Adipocyte (in vitro differentiated cells): ENCODE measurements around the gene CFP.
"Not testable (repeated sequence)": the region's sequence is repeated elsewhere in the genome, so short reads cannot be mapped to it uniquely, and the experiment has no call there.

Source experiments
- DNase-seq: peaks from one replicate; pipeline ENCODE4 v3.0.0-alpha.2; 2015; ENCODE audit warnings: low read depth
- H3K27me3 ChIP-seq: replicated peaks from 2 replicates; pipeline ENCODE4 v1.7.0; 2013; ENCODE audit warnings: mild to moderate bottlenecking, low read length, moderate library complexity; ENCODE audit not compliant: control insufficient read depth, insufficient read depth
- H3K36me3 ChIP-seq: 2 replicates; pipeline ENCODE4 v1.7.0; 2013; ENCODE audit warnings: low read length, mild to moderate bottlenecking, moderate library complexity; ENCODE audit not compliant: control insufficient read depth, insufficient read depth, severe bottlenecking
- H3K4me1 ChIP-seq: 2 replicates; pipeline ENCODE4 v1.7.0; 2013; ENCODE audit warnings: mild to moderate bottlenecking, low read length, moderate library complexity; ENCODE audit not compliant: control insufficient read depth, insufficient read depth
- H3K4me3 ChIP-seq: 2 replicates; pipeline ENCODE4 v1.7.0; 2013; ENCODE audit warnings: mild to moderate bottlenecking, low read length, moderate library complexity
- H3K9ac ChIP-seq: 2 replicates; pipeline ENCODE4 v1.7.0; 2013; ENCODE audit warnings: mild to moderate bottlenecking, low read length, moderate library complexity
- H3K9me3 ChIP-seq: 2 replicates; pipeline ENCODE4 v1.7.0; 2013; ENCODE audit warnings: mild to moderate bottlenecking, low read length, moderate library complexity; ENCODE audit not compliant: control insufficient read depth

The CFP gene

DNA sequence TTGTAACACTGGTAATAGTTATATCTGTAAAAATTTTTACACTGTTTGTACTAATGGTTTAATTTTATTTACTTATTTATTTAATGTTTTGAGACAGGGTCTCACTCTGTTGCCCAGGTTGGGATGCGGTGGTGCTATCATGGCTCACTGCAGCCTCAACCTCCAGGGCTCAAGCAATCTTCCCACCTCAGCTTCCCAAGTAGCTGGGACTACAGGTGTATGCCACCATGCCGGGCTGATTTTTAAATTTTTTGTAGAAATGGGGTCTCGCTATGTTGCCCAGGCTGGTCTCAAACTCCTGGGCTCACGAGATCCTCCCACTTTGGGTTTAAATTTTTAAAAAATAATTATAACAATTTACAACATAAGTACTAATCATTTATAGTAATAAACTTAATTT, 26.6 kb downstream of the CFP start:
- H3K4me3 ChIP-seq, H3K36me3 ChIP-seq, H3K4me1 ChIP-seq, H3K9ac ChIP-seq, DNase-seq, H3K27me3 ChIP-seq: not testable (repeated sequence)
- peaks cover 25% of the 10 kb centered on the region for H3K9me3 ChIP-seq

DNA sequence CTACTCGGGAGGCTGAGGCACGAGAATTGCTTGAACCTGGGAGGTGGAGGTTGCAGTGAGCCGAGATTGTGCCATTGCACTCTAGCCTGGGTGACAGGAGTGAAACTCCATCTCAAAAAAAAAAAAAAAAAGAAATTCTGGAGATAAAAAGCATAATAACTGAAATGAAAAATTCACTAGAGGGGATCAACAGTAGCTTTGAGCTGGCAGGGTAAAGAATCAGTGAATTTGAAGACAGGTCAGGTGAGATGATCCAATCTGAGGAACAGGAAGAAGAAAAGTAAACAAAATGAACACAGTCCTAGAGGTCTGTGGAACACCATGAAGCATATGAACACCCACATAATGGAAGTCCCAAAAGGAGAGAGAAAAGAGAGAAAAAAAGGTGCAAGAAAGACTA, 32.5 kb downstream of the CFP start:
- H3K4me3 ChIP-seq: no peak overlapping the region
- H3K27me3 ChIP-seq: no peaks in the 10 kb centered on the region
- H3K4me1 ChIP-seq: peaks cover 11% of the 10 kb centered on the region
- peaks cover 34% of the 10 kb centered on the region for H3K9me3 ChIP-seq
- no peaks in the 10 kb centered on the region for H3K36me3 ChIP-seq
- no peak overlapping the region for H3K9ac ChIP-seq
- DNase-seq: no peak

DNA sequence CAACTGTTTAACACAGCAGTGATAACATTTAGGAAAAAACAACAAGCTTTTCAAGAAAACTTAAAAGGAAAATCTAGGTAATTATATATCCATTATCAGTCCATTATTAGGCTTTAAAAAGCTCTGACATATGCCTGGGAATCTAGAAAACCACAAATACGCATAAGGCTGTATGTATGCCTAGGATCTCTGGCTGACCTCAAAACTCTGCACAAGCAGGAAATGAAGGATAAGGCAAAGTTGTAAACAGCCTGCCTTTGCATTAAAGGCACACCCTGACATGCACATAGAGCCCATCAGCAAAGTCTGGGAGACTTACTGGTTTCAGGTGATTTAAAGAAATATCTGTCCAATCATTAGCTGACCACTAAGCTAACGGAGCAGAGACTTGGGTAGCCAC, 33.5 kb downstream of the CFP start:
- H3K4me3 ChIP-seq: no peak overlapping the region
- no peaks in the 10 kb centered on the region for H3K27me3 ChIP-seq
- H3K4me1 ChIP-seq: peaks cover 11% of the 10 kb centered on the region
- H3K9ac ChIP-seq: no peak overlapping the region
- peaks cover 29% of the 10 kb centered on the region for H3K9me3 ChIP-seq
- no peak for DNase-seq
- no peaks in the 10 kb centered on the region for H3K36me3 ChIP-seq

DNA sequence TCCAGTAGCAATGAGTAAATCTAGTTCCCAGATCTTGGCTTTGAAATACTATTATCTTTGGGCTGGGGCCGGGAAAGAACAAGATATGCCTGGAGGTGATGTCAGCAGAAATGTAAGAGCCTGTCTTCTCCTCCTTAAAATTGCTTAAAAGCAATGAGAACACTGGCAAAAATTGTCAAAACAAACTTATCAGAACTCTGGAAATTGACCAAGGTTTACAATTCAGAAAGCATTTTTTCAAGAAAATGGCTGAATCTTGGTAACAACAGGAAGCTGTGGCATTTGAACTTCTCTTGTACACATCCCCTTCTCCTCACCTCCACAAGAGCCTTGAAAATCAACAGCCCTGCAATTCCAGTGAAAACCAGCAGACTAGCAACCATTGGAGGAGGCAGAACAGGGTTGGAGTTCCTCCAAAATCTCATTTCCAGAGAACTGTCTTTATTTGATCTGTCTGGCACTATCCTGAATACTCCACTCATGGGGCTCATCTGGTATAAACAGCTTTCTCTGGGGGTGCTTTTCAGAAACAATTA, 33.9 kb downstream of the CFP start:
- peaks cover 24% of the 10 kb centered on the region for H3K9me3 ChIP-seq
- H3K4me3 ChIP-seq: no peak overlapping the region
- no peaks in the 10 kb centered on the region for H3K36me3 ChIP-seq
- H3K27me3 ChIP-seq: no peaks in the 10 kb centered on the region
- peaks cover 11% of the 10 kb centered on the region for H3K4me1 ChIP-seq
- H3K9ac ChIP-seq: no peak overlapping the region
- DNase-seq: peak; percentile 76

DNA sequence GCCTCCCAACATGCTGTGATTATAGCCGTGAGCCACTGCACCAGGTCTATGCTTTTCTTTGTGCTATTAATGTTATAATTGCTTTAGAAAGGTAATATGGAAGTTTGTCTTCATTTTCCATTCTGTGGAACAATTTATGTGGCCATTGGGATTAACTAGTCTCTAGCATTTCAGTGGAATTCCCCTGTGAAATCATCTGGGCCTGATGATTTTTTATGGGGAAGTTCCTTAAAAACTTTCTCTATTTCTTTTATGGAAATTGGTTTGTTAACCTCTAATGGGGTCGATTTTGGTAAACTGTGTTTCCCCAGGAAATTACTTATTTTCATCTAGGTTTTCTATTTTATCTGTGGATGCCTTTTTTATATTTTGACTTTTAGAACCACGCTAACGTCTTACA, 36.2 kb downstream of the CFP start:
- no peaks in the 10 kb centered on the region for H3K27me3 ChIP-seq
- H3K36me3 ChIP-seq: no peaks in the 10 kb centered on the region
- no peak overlapping the region for H3K4me3 ChIP-seq
- DNase-seq: no peak
- peaks cover 10% of the 10 kb centered on the region for H3K9me3 ChIP-seq
- H3K4me1 ChIP-seq: peaks cover 11% of the 10 kb centered on the region
- H3K9ac ChIP-seq: no peak overlapping the region

DNA sequence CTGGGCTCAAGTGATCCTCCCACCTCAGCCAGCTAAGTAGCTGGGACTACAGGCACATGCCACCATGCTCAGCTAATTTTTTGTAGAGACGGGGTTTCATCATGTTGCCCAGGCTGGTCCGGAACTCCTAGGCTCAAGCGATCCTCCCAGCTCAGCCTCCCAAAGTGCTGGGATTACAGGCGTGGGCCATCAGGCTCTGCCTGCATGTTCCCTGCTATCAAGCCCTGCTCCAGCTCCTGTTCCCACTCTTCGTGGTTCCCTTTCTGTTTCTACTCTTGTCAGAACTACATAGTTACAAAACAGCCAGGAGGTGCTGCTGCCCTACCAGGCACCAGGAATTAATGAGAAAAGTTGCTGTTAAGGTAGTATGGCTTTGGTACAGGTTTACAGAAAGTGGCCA, 38.7 kb downstream of the CFP start:
- Histone ChIP-seq H3K9ac (no peak overlapping the region), H3K4me3 (no peak overlapping the region), H3K9me3 (no peaks in the 10 kb centered on the region), H3K27me3 (no peaks in the 10 kb centered on the region), H3K36me3 (no peaks in the 10 kb centered on the region), H3K4me1 (peaks cover 14% of the 10 kb centered on the region)
- no peak for DNase-seq

DNA sequence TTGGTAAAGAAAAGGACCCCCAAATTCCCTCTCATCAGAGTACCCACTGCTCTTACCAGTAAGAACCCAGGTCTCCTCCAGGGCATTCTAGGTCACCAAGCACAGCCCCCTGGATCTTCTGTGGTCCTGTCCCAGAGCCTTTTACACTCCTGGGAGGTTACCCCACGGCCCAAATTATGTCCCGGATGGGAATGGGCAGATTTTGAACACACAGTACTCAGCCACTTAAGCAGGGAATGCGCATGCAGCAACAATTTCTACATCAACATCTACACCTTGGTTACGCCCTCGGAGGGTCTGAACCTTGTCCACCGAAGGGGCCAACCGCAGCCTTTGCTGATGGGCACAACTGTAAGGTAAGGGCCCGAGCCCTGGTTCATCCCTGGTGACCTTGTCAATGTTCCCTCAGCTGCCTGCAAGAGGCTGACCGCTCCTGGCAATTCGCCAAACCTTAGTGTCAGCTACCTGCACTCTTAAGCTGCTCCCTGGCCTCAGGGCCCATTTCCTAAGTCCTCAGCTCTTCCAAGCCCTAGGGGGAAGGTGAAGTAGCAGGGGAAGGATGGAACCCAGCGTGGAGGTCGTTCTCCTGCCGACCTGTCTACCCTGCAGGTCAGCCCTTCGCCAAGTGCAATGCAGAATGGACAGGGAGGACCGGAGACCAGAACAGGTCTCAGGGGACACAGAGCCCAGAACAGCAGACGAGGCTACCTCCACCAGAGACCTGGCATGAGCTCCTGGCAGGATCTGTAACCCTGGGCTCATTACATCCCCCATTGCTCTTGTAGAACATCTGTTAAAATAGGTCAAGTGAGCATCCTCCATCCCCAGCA, 41.6 kb downstream of the CFP start:
- no peak overlapping the region for H3K9ac ChIP-seq
- H3K27me3 ChIP-seq: no peaks in the 10 kb centered on the region
- H3K4me1 ChIP-seq: peaks cover 23% of the 10 kb centered on the region
- no peak overlapping the region for H3K4me3 ChIP-seq
- H3K36me3 ChIP-seq: peaks cover 11% of the 10 kb centered on the region
- no peaks in the 10 kb centered on the region for H3K9me3 ChIP-seq
- no peak for DNase-seq

DNA sequence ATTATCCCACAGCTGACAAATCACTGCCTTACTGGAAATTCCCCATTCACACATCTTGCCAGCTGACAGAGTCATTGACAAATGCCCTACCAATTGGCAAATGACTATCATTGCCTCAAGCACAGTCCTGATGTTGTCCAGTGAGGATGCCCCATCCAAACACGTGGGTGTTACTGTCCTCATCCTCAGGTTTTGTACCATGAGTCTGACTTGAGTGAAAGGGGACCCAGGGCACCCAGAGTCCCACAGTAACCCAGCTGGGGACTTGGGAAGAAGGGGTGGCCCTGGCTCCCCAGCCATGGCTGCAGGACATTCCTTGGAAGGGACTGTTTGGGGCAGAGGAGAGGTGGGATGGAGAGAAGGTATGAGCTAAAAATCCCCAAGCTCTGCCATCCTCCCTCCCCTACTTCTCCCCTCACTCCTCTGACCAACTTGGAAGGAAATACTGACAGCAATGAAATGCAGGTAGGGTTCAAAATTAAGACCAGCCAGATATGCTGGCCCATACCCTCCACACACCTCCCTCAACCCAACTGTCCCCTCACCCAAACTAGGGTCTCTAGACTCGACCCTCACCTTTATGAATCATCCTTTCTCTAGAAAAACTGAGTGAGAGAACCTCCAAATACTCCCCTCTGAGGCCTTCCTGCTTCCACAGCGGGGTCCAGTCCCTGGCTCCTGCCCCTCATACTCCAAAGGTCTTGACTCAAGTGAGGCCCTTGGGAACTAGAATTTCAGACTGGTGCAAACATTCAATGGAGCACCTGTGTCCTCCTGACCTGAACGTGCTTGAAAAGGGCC, 42.4 kb downstream of the CFP start:
- Histone ChIP-seq H3K27me3 (no peaks in the 10 kb centered on the region), H3K4me3 (no peak overlapping the region), H3K4me1 (peaks cover 23% of the 10 kb centered on the region), H3K9ac (no peak overlapping the region), H3K9me3 (no peaks in the 10 kb centered on the region), H3K36me3 (peaks cover 11% of the 10 kb centered on the region)
- no peak for DNase-seq

DNA sequence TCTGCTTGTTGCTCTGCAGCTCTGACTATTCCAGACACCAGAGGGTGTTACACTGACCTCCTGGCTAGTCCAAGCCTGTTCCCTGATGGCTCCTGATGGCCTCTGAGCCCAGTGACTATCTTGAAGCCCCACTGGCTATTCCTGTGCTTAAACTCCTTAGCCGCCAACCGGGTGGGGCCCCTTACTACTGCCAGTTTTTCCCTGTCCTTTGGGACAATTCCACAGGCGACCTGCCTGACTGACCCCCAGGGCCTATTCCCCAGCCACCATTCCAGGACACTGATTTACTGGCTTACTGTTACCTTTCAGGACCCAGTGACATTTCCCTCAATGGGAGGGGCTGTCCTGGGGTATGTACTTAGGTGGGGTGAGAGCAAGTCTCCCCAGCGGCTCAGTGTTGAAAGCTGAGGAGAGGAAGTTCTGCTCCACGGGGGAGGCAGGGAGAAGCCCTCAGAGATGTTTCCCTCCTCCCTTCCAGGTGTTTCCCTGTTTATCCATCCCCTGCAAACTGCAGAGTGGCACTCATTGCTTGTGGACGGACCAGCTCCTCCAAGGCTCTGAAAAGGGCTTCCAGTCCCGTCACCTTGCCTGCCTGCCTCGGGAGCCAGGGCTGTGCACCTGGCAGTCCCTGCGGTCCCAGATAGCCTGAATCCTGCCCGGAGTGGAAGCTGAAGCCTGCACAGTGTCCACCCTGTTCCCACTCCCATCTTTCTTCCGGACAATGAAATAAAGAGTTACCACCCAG, 43.5 kb downstream of the CFP start:
- peaks cover 11% of the 10 kb centered on the region for H3K36me3 ChIP-seq
- no peak for DNase-seq
- no peak overlapping the region for H3K9ac ChIP-seq
- no peaks in the 10 kb centered on the region for H3K9me3 ChIP-seq
- H3K27me3 ChIP-seq: no peaks in the 10 kb centered on the region
- H3K4me1 ChIP-seq: peaks cover 26% of the 10 kb centered on the region
- no peak overlapping the region for H3K4me3 ChIP-seq

DNA sequence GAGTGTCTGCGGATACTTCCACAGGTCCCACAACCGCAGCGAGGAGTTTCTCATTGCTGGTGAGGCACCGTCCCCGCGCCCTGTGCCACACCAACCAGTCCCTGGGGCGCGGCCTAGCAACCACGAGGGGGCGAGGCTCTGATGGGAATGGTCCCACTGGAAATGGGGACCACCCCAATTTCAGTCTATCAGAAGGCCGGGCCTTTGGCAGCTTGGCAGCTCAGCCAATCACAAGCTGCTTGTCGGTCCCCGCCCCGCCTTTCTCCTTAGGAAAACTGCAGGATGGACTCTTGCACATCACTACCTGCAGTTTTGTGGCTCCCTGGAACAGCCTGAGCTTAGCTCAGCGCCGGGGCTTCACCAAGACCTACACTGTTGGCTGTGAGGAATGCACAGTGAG, 44.5 kb downstream of the CFP start:
- H3K36me3 ChIP-seq: peaks cover 11% of the 10 kb centered on the region
- no peak for DNase-seq
- no peak overlapping the region for H3K9ac ChIP-seq
- no peaks in the 10 kb centered on the region for H3K27me3 ChIP-seq
- H3K9me3 ChIP-seq: no peaks in the 10 kb centered on the region
- H3K4me3 ChIP-seq: no peak overlapping the region
- H3K4me1 ChIP-seq: peaks cover 26% of the 10 kb centered on the region

DNA sequence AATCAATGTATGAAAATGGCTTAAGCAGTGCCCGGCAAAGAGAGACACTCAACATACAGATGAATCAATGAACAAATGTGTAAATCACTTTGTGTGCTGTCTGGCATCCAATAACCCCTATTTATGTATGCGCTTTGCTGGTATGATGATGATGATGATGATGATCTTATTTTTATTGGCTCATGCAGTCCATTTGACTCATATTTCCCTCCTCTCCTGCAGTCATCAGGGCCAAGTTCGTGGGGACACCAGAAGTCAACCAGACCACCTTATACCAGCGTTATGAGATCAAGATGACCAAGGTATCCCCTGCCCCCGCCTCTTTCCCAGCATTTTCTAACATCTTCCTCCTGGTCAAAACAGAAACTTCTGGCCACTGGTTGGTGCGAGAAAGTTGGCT, 45.0 kb downstream of the CFP start:
- H3K9ac ChIP-seq: peak overlapping the region; percentile 9
- peaks cover 11% of the 10 kb centered on the region for H3K36me3 ChIP-seq
- H3K4me1 ChIP-seq: peaks cover 26% of the 10 kb centered on the region
- peak overlapping the region; percentile 32 for H3K4me3 ChIP-seq
- no peaks in the 10 kb centered on the region for H3K27me3 ChIP-seq
- H3K9me3 ChIP-seq: no peaks in the 10 kb centered on the region
- DNase-seq: no peak
